NCI-H187 treated with DMSO at 0.1 percent for 48 hours (cell line): ENCODE results near the gene TSEN2.
"Not testable (repeated sequence)": the region's sequence is repeated elsewhere in the genome, so short reads cannot be mapped to it uniquely, and the experiment has no call there.

ENCODE experiments used
- DNase-seq: peaks from one replicate; lab custom pipeline; 2025; lab: John Stamatoyannopoulos, UW

The TSEN2 gene

DNA sequence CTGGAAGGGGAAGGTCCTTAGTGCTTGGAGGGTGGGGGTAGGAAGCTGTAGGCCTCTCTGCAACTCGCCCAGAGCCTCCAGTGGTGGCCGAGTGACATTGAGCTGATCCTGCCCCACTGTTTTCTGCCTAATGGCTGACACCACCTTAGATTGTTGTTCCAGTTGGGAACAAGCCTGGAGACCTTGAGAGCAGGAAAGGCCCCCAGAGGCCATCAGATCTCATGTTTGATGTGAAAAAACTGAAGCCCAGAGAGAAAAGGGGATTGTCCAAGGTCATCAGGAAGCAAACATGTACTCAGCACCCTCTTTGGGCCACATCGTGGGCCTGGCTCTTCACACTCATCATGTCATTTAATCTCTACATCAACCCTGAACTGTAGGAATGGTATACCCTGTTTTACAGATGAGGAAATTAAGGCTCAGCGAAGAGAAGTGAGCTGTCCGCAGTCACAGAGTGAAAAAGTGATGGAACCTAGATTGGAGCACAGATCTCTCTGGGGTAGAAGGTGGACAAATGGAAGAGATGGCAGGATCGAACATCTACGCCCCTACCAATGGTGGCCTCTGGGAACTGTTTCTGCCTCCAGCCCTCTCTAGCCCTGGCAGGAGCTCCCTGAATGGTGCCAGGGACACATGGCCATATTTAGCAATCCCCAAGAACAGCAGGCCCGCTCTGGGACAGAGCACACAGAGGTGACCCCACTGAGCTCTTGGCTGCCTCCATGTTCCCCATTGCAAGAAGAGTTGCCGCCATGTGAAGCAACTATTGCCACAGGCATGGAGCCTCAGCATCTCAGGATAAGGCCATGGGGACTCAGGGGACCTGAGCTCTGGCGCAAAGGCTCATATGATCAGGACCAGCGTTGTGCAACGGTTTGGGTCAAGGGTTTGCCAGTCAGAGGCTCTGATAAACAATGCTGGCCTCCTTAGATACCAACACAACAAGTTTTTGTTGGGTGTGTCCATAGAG is 31.6 kb upstream of the TSEN2 start:
- no peak for DNase-seq

DNA sequence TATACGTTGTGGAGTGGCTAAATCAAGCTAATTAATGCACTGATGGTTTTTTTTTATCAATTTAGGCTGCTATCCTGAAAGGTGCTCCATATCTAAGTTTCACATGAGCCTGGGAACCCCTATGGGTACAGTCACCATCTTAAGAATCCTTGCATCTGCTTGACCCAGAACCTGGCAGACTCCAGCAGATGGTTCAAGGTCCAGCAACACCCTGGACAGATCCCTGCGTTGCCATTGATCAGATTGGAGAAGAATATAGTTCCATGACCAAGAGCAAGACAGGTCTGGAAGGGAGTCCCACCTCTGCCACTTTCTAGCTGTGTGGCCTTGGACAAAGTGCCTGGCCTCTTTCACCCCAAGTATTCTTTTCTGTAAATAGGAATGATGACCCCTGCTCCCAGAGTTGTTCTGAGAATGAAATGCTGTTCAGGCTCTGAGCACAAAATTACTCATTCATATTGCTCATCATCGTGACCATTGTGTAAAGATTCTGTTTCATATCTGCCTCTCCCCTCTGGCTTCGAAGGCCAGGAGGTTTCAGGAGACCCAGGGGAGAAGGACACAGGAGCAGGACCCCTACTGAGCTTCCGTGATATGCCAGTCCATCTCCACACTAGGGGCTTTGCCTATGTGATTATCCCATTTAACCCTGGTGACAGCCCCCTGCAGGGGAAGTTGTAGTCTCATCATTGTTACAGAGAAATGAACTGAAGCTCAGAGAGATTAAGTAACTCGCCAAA is 30.0 kb upstream of the TSEN2 start:
- DNase-seq: no peak

DNA sequence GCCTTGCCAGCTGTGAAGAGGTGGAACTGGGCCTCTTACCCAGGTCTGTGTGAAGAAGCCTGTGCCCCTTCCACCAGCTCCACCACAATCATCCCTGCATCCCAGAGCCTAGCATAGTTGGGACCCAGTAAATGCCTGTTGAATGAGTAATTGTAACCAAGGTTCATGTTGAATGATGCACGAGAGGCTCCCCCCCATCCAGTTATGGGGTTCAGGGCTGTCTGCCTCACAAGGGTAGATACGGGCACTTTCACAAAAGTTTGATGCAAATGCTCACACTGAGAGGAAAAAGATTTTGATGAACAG is 29.5 kb upstream of the TSEN2 start:
- DNase-seq: no peak

DNA sequence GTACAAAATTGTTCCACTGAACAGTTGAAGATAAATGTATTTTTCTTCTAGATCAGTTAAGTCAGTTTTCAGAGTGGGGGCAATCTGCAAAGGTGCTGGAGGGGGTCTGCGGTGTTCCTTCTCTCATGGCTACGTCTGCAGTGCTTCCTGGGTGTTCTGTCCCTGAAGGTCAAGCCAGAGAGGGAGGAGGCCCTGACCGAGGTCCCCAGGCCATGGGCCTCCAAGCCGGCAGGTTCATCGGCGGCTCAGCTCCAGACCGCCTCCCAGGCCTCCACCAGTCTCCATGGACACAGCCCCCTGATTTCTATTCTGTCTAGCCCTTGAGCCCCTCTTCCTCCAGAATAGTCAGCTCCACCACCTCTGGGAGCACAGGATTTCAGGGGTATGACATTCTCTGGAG is 28.5 kb upstream of the TSEN2 start:
- no peak for DNase-seq

DNA sequence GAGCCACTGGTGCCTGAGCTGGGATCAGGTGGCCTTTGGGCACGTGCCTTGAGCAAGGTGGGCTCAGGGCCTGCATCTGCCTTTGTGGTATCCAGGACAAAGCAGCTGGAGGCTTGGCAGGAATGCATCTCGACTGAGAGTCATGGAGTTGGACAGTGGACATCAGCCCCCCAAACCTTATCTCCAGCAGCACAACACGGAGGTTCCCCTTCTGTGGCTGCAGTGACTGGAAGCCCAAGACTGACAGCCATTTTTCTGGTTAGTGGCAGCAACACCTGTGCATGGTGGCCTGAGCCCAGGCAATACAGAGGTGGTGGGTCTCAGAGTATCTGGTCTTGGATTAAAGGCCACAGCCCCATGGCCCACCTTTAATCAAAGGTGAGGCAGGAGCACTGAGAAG is 27.8 kb upstream of the TSEN2 start:
- no peak for DNase-seq

DNA sequence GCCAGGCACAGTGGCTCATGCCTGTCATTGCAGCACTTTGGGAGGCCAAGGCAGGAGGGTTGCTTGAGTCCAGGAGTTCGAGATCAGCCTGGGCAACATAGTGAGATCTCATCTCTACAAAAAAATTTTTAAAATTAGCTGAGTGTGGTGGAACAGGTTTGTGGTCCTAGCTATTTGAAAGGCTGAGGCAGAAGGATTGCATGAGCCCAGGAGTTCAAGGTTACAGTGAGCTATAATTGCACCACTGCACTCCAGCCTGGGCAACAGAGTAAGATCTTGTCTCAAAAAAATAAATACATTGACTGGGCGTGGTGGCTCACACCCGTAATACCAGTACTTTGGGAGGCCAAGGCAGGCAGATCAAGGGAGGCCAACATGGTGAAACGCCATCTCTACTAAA is 26.9 kb upstream of the TSEN2 start:
- DNase-seq: not testable (repeated sequence)

DNA sequence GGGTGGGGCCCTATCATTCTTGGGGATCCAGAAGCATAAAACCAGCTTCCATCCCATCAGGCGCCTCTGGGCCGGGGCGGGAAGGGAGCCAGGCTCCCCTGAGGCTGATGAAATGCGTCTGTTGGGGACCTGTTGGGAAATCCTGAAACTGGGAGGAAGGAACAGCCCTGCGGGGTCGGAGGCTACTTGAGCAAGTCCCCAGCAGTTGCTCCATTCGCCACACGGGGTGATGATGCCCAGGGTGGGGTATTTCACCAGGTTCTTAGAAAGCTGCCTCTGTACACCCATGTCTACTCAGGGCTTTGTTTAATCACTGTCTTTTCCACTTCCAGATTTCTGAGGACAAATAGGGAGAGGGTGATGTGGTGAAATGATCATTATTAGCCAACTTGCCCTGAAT is 25.4 kb upstream of the TSEN2 start:
- no peak for DNase-seq

DNA sequence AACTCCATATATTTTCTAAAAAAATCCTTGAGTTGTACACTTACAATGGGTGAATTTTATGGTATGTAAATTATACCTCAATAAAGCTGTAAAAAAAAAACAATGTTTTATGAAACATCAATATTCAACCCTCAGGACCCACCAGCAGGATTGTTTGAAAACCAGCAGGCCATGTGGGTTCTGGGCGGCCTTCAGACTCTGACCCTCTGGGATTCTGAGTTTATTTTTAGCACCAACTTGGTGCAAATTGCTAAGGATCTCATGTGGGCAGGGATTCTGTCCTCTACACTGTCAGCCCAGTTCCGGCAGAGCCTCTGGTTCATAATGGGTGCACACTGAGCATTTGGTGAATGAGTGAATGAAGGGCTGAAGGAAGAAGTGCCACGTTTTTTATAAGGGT is 24.2 kb upstream of the TSEN2 start:
- no peak for DNase-seq

DNA sequence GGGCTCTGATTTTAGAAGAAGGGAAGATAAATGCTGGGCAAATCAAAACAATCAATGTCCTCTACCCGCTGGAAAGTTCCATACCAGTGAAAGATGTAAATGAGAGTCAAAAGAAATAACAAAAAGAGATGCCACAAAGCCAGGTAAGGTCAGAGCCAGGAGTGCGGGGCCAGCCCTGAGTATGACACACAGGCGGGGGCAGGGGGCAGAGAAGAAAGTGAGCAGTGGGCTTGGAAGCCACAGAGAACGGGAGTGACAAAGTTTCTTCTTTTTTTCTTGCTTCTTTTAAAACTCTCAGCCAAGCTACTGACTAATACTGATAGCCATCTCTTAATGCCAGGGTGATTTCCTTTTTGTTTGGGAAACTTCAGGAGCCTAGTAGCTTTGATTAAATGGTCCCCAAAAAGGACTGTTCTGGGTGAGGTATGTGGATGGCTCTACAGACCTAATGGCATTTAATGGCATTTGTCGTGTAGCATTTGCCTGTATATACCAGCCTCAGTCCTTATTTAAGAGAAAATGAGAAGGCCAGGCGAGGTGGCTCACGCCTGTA is 23.1 kb upstream of the TSEN2 start:
- no peak for DNase-seq

DNA sequence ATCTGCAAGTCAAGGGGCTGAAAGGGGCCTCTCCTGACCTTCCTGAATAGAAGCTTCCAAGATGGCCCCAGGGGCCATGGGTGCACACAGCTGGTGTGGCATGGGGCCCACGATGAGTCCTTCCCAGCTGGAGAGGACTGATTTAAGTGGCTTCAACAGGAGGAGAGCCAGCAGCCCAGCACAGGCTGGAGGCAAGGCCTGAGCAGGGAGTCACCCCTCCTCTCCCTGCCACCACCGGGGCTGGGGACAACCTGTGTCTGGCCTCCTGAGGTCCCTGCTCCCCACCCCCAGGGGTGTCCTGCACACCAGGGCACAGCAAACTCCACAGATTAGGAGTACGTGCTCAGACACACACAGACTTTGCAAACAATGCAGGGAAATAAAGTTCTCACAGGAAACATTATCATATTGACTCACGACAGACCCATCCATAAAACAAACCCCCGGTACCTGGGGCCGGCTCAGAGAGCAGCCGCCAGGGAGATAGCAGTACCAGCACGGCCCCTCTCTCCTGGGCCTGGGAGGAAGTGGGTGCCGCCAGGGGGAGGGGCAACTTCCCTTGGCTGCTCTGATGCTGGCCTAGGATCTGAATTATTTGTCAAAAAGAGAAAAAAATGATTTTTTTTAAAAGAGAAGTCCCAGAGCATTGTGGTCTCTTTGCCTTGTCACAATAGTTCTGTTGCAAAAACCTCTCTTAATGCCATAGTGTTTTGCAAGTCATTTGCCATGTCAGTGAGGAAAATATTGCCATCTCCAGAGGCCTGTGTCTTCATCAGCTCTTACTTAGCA is 21.9 kb upstream of the TSEN2 start:
- DNase-seq: no peak

DNA sequence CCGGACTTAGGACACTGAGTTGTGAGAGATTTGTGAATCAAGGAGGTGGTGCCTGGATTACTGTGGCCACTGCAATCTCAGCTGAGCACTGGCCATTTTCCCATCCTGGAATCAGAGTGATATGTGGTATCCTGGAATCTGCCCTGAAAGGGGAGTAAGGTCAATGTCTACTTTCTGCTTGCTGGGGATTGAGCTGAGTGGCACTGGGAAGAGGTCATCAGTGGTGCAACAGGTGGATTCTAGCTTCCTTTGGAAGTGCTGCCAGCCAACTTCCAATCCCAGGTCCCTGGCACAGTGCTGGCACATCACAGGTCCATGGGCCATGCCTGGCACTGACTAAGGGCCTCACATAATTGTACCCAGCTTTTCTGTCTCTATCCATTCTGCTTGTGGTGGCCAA is 20.6 kb upstream of the TSEN2 start:
- DNase-seq: no peak

DNA sequence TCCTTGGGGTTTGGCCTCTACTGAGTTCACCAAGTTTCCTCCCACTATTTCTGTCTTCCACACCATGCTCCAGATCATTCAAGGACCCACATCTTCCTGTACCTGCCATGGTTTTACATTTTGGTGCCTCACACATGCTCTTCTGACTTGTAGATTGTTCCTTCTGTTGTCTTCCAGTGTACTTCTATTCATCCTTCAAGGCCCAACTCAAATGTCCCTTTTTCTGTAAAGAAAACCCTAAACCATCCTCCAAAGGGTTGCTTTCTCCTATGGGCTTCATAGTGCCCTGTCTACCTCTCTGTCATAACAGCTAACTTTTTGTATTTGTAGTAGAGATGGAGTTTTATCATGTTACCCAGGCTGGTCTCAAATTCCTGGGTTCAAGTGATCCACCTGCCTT is 20.1 kb upstream of the TSEN2 start:
- DNase-seq: no peak

DNA sequence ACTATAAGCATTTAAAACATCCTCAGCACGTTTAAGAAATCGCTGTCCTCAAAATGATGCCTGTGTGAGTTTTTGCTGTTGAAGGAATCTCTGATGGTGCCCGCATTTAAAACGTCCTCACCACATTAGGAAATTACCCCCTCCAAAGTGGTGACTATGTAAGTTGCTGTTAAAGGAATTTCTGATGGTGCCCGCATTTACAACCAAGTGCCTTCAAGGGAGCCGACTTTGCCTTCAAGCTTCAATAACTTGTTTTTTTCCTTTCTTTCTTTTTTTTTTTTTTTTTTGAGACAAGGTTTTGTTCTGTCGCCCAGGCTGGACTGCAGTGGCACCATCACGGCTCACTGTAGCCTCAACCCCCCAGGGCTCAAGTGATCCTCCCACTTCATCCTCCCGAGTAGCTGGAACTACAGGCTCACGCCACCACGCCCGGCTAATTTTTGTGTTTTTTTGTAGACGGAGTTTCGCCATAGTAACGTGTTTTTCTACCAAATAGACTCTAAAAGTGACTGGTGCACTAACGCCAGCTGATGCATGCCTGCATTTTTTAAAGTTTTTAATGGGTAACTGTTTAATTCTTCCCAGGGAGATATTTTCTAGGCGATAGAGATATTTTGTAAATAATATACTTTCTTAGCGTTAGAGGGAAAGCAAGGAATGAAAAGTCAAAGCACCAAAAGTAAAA is 19.0 kb upstream of the TSEN2 start:
- no peak for DNase-seq

DNA sequence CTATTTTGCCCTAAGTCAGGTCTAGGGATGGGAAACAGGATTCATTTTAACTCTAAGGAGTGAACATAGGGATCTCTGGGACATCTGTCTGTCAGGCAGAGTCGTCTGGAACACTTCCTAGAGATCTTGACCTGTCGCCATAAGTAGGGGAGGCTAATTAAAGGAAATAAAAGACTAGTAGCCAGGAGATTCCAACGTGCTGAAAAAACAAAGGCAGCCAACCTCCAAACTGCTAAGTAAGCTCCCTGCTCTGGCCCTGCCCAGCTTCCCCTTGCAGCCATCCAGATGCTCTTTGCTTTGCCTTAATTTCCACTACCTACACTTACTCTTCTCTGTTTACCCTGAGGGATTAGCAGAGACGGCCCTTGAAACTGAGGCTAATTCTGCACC is 18.4 kb upstream of the TSEN2 start:
- no peak for DNase-seq

DNA sequence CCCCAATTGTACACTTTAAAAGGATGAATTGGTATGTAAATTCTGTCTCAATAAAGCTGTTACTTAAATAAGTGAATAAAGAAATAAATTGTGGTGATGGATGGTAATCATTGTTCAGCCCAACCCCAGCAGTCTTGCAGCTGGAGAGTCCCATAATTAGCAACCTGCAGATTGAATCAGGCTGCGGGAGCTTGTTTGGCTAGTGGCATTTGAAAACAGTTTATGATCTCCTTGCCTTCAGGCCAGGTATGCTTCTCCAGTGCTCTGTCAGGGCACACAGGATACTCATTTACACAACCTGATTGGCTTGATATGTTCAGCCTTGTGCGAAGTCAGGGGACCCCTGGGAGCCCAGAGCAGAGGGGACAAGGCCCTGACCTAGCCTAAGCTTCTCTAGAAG is 16.5 kb upstream of the TSEN2 start:
- no peak for DNase-seq

DNA sequence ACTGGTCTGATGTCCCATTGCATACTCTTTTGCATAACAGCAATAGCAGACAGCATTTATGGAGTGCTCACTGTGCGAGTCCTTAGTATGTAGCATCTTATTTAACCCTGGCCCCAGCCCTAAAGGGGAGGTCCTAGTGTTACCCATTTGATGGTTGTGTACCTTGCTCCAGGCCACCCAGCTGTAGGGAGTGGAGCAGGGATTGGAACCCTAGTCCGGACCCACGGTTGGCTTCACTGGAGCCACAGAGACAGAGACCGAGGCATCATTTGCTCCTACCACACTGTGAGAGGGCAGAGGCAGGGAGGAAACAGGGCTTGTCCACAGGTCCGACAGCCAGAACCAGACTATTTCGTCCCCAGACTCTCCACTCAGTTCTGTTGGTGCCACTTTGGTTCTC is 16.0 kb upstream of the TSEN2 start:
- DNase-seq: no peak

DNA sequence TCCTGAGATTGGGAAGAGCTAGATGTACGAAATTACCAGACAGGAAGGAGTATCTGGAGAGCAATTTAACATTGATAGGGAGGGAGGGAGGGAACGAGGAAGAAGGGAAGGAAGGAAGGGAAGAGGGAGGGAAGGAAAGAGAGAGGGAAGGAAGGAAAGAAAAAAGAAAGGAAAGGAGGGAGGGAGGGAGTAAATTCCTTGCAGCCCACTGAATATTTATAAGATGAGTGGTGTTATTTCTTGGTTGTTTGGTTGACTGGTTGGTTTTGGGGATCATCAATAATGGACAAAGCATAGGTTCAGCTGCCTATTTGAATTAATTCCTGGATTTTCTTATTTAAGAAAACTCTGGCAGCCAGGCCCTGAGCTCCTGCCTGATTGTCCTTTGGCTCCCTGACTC is 15.5 kb upstream of the TSEN2 start:
- no peak for DNase-seq

DNA sequence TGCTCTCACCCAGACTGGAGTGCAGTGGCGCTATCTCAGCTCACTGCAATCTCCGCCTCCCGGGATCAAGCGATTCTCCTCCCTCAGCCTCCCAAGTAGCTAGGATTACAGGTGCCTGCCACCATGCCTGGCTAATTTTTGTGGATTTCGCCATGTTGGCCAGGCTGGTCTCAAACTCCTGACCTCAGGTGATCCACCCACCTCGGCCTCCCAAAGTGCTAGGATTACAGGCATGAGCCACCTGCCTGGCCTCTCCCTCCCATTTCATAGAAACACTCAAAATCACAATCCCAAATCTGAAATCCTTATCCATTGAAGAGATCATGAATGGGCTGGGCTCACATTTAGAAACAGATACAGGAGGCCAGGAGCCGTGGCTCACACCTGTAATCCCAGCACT is 15.1 kb upstream of the TSEN2 start:
- not testable (repeated sequence) for DNase-seq

DNA sequence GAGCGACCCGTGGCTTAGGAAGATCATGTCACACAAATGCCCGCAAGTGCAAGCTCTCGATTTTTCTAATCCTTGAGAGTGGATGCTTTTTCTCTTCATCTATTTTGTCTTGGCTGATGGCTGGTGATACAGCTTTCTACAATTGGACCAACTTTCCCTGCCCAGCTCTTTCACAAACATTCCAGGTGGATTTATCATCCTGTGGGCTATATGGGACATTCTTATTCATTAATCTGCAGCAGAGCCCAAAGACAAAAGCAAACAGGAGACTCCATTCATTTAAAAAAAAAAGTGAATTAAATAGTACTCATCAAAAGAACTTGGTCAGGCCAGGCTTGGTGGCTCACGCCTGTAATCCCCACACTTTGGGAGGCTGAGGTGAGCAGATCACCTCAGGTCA is 14.2 kb upstream of the TSEN2 start:
- no peak for DNase-seq

DNA sequence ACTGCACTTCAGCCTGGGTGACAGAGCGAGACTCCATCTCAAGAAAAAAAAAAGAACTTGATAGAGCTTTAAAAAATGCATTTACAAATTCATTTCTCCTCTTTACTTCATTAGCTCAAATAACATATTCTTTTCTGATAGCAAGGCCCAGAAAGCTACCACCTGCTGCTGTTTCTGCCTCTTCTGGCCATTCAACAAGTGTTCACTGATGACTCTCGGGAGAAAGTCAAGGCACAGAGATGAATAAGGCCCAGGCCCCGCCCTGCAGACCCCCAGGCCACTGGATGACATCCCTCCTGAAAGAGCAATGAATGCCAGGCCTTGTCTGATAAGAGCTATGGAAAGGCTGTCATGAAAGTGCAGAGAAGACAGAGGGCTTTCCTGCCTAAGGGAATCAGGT is 13.6 kb upstream of the TSEN2 start:
- DNase-seq: no peak

DNA sequence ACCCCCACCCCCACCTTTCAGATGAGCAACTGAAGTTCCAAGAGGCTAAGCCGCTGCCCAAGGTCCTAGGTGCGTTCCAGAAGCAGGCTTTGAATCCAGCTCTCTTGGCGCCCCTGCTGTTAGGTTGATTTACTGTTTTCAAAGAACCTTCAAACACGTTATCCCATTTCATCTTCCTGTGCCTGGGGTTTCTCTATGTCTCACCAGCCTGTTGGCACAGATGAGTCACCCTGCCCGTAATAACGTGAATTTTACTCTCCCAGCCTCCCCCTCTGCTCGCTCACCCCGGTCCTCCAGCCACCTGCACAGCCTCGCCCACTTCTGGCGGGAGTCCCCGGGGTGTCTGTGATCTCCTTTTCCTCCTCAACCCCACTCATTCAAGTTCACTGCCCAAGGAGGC is 13.0 kb upstream of the TSEN2 start:
- no peak for DNase-seq
